GM06990 (cell line): Measurements from ENCODE around the gene CTSH.

Experiments used
- DNase-seq: peaks from one replicate; pipeline ENCODE4 v3.0.0-alpha.2; 2011; ENCODE audit not compliant: insufficient read length; ENCODE audit errors: extremely low read depth
- H3K27me3 ChIP-seq: replicated peaks from 2 replicates; pipeline ENCODE4 v1.6.0; 2011; ENCODE audit warnings: low read length; ENCODE audit not compliant: control insufficient read depth, insufficient read depth
- H3K36me3 ChIP-seq: 2 replicates; pipeline ENCODE4 v1.5.1; 2011; ENCODE audit warnings: low read length; ENCODE audit not compliant: control insufficient read depth, insufficient read depth
- H3K4me3 ChIP-seq: replicated peaks from 2 replicates; pipeline ENCODE4 v1.5.1; 2011; ENCODE audit warnings: low read depth, mild to moderate bottlenecking, control low read depth, low read length
- CTCF ChIP-seq: IDR thresholded peaks from 2 replicates; pipeline ENCODE4 v1.5.1; 2011; ENCODE audit warnings: low read length, control low read depth, mild to moderate bottlenecking, inconsistent platforms; ENCODE audit not compliant: insufficient read depth, poor library complexity, severe bottlenecking

The CTSH gene

GRCh38 chr15:78893538-78893937, 51.3 kb downstream of the CTSH start:
- peaks cover 8% of the 10 kb centered on the region for H3K36me3 ChIP-seq
- no peaks in the 10 kb centered on the region for H3K27me3 ChIP-seq
- no peak for DNase-seq
- no peak overlapping the region for H3K4me3 ChIP-seq
- TF ChIP-seq CTCF, result no peak

- H3K27me3 ChIP-seq, result no peaks in the 10 kb centered on the region
- TF ChIP-seq CTCF, result no peak
- DNase-seq, result no peak
- no peak overlapping the region for H3K4me3 ChIP-seq
- peaks cover 12% of the 10 kb centered on the region for H3K36me3 ChIP-seq
Observed at GRCh38 chr15:78889000-78889399, 55.8 kb downstream of the CTSH start.

GRCh38 chr15:78881681-78882080, 63.2 kb downstream of the CTSH start:
- DNase-seq, result no peak

GRCh38 chr15:78880813-78881212, 64.0 kb downstream of the CTSH start:
- Histone ChIP-seq H3K27me3 (no peaks in the 10 kb centered on the region), H3K4me3 (no peak overlapping the region), H3K36me3 (no peaks in the 10 kb centered on the region; the same call in none of the 2 replicates)
- TF ChIP-seq CTCF, result no peak
- DNase-seq, result no peak

More at GRCh38 chr15:78881681-78882080, 63.2 kb downstream of the CTSH start:
- no peak overlapping the region for H3K4me3 ChIP-seq
- H3K27me3 ChIP-seq, result no peaks in the 10 kb centered on the region
- no peak for TF ChIP-seq CTCF
- peaks cover 5% of the 10 kb centered on the region for H3K36me3 ChIP-seq

GRCh38 chr15:78880242-78880533, 64.7 kb downstream of the CTSH start:
- no peak for DNase-seq
- TF ChIP-seq CTCF, result no peak
- no peaks in the 10 kb centered on the region for H3K27me3 ChIP-seq
- H3K4me3 ChIP-seq, result no peak overlapping the region
- H3K36me3 ChIP-seq, result no peaks in the 10 kb centered on the region; the same call in none of the 2 replicates

GRCh38 chr15:78879517-78880241, 65.2 kb downstream of the CTSH start:
- Histone ChIP-seq H3K27me3 (no peaks in the 10 kb centered on the region), H3K36me3 (no peaks in the 10 kb centered on the region; the same call in 1 of the 2 replicates), H3K4me3 (no peak overlapping the region; the same call in 1 of the 2 replicates)
- TF ChIP-seq CTCF, result no peak
- no peak for DNase-seq
